GM23338 (cell line): ENCODE data around the gene NEK7.

ENCODE experiments used
- CREB1 ChIP-seq: fragments of 250-450 bp; sonication (Bioruptor Pico); IDR thresholded peaks from 2 replicates; pipeline ENCODE4 v1.5.0; 2020; ENCODE audit warnings: low read depth, mild to moderate bottlenecking, moderate library complexity
- CTCF ChIP-seq, 2 experiments: fragments of 200-600 bp in 1 of 2; sonication (generic) in 1 of 2; conservative IDR thresholded peaks; 2 replicates each; pipeline versions ENCODE4 v1.5.1 to v1.6.1; 2016 to 2017; ENCODE audit warnings: antibody characterized with exemption in 2 of 2, low read depth in 2 of 2, mild to moderate bottlenecking in 2 of 2, moderate library complexity in 1 of 2
- ETS1 ChIP-seq: IDR thresholded peaks from 2 replicates; pipeline ENCODE4 v1.6.1; 2016; ENCODE audit warnings: antibody characterized with exemption
- EZH2 ChIP-seq: fragments of 200-600 bp; sonication (generic); IDR thresholded peaks from one replicate; pipeline ENCODE4 v1.8.0; 2017; ENCODE audit warnings: antibody characterized with exemption, mild to moderate bottlenecking, low read depth; ENCODE audit not compliant: unreplicated experiment
- EZH2phosphoT487 ChIP-seq: fragments of 200-600 bp; sonication (generic); IDR thresholded peaks from one replicate; pipeline ENCODE4 v1.8.1; 2018; ENCODE audit warnings: antibody characterized with exemption; ENCODE audit not compliant: unreplicated experiment
- JUNB ChIP-seq: IDR thresholded peaks from one replicate; pipeline ENCODE4 v1.6.1; 2016; ENCODE audit warnings: antibody characterized with exemption; ENCODE audit not compliant: unreplicated experiment
- NANOG ChIP-seq: IDR thresholded peaks from 2 replicates; pipeline ENCODE4 v1.6.1; 2016; ENCODE audit warnings: antibody characterized with exemption, borderline replicate concordance
- POLR2AphosphoS5 ChIP-seq: IDR thresholded peaks from 2 replicates; pipeline ENCODE4 v1.6.1; 2016; ENCODE audit warnings: antibody characterized with exemption, low read depth
- REST ChIP-seq: IDR thresholded peaks from one replicate; pipeline ENCODE4 v1.6.1; 2018; ENCODE audit warnings: antibody characterized with exemption; ENCODE audit not compliant: unreplicated experiment
- STAT1 ChIP-seq: IDR thresholded peaks from one replicate; pipeline ENCODE4 v1.6.1; 2016; ENCODE audit warnings: antibody characterized with exemption; ENCODE audit not compliant: unreplicated experiment
- ZNF114 ChIP-seq: fragments of 250-450 bp; sonication (Bioruptor Pico); IDR thresholded peaks from 2 replicates; pipeline ENCODE4 v1.5.0; 2020; ENCODE audit warnings: mild to moderate bottlenecking, moderate library complexity
- ZNF331 ChIP-seq: fragments of 250-450 bp; sonication (Bioruptor Pico); IDR thresholded peaks from 2 replicates; pipeline ENCODE4 v1.5.0; 2020; ENCODE audit warnings: low read depth, mild to moderate bottlenecking, moderate library complexity

GRCh38 chr1:198214924-198215323, 58.1 kb downstream of the NEK7 start:
- no peak for TF ChIP-seq CTCF (conservative IDR thresholded peaks at IDR 0.05; ENCODE audit: low read depth in 2 of 2)
- TF ChIP-seq REST: no peak
- no peak for TF ChIP-seq EZH2
- TF ChIP-seq POLR2AphosphoS5: no peak
- no peak for TF ChIP-seq EZH2phosphoT487
- TF ChIP-seq STAT1: no peak
- no peak for TF ChIP-seq JUNB
- TF ChIP-seq ETS1: no peak
- TF ChIP-seq CREB1 (CRISPR knock-in tag): no peak
- no peak for TF ChIP-seq ZNF331
- TF ChIP-seq ZNF114 (CRISPR knock-in tag): no peak
- no peak for TF ChIP-seq NANOG
